Tongue (tissue), 2 donors: Measurements from ENCODE around the gene CALML5. TPM values are rescaled to one million over a fixed set of nuclear protein-coding genes. Genes with fewer than 3 reads are reported as not detected.

Experiments used
- DNase-seq: peaks from one replicate; pipeline ENCODE4 v3.0.0-alpha.2; 2015
- total RNA-seq: library from RNA; depleted of rRNA; stranded (reverse); fragments of >200 nt; gene quantifications from one replicate; pipeline ENCODE4 v1.2.3, GENCODE V29; 2014

Gene CALML5
- total RNA-seq, 1 donor from 2014 or later = 0.41 TPM

DNA sequence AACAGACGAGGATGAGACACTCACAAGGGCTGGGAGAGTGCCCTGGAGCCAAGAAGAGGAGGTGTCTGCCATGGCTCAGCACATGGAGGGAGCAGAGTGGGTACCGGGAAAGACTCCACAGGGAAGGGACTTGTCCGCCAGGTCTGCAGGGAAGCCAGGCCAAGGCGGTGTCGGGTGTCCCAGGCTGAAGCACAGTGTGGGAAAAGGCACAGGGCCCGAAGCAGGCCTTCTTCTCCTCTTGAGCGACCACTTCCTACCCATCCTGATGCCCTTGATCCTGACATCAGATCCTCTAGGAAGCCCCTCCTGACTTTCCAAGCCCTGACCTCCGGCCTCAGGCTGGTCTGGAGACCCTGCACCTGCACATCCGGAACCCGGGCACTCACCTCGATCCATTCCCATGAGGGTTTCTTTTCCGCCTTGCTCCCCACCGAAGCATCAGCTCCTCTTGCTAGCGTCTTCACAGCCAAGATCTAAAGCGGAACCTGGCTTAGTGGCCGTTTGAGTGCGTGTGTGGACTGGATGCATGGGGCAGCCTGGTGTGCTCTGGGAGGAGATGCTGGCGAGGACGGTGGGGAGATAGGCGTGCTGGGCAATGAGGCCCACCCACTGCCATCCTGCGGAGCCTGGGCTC lies 33.8 kb upstream of the CALML5 start:
- no peak for DNase-seq

DNA sequence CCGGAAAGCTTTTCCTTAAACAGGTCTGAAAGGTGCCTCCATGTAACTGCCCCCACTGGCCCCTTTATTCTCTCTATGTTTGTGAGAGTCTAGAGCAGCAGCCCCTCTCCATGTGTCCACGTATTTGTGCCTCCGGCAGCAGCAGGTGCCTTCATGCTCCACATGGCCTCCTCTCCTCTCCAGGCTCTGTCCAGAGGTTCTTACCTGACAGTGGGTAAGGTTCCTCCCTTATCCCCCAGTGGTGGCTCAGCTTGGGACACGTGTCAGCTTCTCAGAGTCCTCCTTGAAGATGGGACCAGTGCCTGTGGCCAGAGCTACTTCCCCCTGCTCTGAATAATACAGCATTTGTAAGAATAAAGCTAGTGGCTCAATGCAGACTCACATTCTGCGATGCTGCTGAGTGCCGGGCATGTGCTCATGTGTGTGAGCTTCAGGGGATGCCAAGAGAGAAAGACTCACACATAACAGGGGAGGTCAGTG lies 33.3 kb upstream of the CALML5 start:
- DNase-seq = no peak

DNA sequence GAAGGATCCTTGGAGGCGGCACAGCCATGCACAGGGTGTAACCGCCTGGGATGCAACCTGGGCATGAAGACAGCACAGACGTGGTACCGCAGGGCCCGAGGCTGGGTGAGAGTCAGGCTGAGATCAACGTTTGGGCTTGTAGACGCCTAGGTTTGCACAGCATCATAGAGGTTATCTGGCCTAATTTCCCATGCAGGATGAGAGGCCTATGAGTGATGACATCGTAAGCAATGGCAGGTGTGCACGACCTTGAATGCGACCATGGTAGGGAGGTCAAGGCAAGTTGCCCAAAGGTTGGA lies 32.9 kb upstream of the CALML5 start:
- DNase-seq = no peak

DNA sequence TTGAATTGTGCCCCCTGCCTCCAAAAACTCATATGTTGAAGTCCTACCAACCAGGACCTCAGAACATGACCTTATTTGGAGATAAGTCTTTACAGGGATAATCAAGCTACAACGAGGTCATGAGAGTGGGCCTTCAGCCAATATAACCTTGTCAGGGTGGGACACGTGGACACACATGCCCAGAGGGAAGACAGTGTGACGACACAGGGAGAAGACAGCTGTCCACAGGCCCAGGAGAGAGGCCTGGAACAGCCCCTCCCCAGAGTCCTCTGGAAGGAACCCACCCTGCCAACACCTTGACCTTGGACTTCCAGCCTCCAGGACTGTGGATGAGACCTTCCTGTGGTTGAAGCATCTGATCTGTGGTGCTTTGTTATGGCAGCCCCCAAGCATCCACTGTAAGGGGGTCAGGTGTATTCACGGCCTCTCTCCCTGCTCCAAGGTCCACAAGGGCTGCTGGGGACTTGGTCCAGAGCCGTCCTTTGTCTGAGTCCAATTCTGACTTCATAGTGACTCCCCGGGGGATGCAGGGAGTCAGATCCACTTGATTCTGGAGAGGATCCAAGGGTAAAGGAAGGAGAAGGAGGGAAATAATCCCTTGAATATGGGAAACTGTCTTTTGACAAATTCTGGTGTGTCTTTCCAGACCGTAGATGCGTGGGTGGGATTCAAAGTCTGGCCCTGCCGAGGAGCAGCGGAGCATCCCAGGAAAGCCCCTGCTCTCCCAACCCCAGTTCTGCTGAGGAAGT lies 32.4 kb upstream of the CALML5 start:
- DNase-seq = no peak

DNA sequence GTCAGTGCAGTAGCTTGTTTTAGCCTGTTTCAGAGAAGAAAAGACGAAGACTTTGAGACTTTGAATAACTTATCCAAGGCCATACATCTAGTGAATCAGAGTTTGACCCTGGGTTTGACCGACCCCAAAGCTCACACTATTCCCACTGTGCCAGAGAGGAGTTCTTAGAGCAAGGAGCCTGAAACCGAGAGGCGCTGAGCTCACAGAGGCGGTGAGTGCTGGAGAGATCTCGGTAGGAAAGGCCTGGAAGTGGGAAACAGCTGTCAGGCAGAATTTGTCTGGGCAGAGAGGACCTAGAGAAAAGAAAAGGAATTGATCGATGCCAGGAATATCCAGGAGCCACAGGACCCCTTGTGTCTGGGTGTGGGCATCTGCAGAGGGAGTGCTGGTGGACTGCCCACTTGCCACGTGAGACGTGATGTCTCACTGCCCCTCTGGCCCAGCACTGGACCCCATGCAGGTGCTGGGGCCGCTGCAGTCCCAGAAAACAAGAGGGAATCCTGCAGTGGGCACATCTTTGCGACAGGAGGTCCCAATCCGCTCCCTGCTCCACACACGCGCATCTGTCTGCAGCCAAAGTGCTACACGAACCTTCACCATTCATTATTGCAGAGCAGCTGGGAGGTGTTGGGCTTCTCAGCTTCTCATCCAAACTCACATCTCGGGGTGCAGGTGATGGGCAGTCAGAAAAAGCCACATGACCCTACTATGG lies 31.6 kb upstream of the CALML5 start:
- no peak for DNase-seq

DNA sequence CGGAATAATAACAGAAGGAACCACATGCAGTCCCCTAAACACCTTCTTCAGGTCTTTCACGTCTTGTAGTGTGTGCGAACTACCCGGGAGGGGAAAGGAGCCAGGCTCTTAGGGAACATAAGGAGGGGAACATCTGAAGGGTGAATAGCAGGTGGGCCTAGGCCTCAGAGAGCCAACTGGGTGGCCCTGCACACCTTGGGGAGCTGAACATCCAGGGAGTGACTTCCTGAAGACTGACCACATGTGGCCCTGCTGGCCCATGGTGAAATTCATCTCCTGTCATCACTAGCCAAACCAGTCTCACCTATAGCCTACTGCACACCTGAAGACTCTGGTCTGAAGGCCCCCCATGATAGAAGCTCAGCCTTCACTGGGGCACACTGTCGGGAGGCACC lies 31.0 kb upstream of the CALML5 start:
- no peak for DNase-seq

DNA sequence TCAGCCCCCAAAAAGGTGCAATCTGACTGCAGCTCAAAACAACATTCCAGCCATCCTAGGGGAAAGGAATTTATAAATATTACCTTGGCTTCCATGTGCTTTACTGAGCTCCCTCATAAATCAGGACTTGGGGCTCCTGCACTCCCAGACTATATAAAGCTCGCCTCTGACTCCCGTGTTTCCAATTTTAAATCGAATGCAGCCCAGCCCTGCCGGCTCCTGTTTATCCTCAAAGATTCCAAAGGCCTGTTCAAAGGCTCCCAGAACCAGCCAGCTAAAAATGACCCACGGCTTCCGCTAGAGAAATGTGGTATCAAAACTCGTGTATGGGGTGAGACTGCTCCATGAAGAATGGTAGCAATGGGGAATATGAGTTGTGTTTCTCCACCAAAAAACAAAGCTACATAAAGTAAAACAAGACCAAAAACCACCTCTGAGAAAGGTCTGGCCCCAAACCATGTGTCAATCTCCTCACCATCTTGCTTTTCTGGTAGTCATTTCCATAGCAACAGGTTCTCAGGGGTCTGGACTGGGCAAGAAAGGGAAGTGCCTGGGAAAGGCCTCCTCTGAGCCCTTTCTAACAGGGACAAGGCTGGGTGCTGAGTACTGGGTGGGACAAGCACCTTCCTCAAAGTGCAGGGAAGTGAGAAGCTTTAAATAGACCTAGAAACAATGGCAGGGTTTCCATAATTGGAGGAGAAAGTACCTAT lies 30.5 kb upstream of the CALML5 start:
- no peak for DNase-seq

DNA sequence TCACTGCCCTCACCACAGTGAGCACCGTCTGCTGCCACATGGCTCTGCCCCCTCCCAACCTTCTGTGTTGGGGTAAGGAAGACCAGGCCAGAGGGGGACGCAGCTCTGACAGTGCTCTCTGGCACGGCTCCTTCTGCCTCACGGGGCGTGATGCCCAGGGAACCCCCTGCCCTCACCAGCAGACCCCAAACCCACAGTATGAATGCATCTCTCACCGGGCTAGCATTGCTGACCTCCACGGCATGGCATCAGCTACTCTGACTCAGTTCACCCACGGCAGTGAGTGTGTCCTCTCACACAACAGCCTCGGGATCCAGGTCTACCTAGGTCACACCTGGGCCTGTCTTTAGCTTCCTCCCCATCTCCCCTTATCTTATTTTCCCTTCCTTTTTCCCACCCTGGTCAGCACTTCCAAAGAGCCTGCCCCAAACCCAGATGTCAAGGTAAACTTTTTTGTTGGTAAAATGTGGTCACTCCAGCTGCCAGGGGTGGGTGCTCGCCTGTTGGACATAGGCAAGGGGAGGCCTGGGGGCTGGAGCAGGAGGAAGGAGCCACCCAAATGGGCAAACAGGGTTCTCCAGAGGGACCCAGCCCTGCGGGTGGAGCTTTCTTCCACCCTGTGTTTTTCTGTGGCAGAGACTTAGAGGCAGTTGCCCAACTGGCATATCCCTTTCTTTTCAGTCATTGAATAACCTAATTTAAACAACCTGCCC lies 29.8 kb upstream of the CALML5 start:
- DNase-seq = no peak

DNA sequence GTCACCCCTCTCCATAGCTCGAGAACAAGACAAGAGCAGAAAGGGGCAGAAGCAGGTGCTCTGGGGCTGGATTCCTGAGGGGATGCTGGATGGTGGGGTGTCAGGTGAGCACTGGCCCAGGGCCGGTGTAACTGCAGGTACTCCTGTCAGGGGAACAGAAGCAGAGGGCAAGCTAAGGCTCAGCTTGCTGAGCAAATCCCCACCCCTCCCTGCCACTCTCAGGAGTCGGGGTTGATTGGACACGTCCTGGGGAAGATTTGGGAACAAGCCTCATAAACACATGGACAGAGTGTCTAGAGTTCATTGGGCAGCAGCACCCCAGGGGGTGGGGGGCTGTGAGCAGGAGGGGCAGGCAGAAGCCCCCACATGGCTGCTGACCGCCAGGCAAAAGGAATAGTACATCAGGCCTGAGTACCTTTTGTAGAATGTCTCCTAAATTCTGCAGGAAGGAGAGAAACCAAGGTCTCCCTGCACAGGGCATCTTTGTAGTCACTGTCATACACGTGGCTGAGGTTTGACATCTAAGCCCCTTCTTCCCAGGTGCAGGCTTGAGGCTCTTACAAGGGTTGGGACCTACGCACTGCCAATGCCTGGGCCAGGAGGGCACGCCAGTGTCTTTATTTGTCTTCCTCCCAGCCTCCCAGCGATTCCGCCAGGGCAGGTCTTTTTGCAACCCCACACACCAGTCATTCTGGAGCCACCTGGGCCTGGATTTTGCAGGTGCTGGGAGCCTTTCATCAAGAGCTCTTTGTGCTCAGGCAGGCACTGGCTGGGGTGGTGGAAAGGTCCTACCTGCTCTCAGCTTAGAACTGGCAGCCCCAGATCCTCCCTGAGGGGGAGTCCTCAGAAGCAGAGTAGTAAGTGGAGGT lies 28.2 kb upstream of the CALML5 start:
- no peak for DNase-seq

DNA sequence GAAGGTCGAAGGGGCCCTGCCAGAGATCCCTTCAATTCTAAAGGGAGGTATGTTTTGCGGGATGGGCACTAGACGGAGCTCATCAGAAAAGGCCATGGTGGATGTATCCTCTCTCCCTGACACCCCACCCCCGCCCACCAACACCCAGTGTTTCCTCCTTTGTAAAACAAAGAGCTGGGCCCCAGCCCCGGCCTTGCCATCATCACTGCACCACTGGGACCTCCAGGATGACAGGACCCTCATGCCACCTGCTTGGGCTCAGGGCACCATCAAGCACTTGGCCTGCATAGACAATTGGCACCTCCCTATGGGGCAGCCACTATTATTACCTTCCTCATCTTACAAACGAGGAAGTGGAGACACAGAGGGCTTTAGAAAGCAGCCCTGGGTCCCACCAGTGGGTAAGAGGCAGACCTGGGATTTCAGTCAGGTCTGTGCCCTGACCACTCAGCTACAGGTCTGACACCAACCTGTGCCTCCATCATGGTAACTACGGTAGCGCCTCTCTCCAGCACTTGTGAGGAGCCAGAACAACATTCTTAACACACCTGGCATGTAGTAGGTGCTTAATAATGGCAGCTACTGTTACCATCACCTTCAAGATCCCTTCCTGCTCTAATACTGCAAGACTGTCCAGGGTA lies 27.4 kb upstream of the CALML5 start:
- DNase-seq = no peak

DNA sequence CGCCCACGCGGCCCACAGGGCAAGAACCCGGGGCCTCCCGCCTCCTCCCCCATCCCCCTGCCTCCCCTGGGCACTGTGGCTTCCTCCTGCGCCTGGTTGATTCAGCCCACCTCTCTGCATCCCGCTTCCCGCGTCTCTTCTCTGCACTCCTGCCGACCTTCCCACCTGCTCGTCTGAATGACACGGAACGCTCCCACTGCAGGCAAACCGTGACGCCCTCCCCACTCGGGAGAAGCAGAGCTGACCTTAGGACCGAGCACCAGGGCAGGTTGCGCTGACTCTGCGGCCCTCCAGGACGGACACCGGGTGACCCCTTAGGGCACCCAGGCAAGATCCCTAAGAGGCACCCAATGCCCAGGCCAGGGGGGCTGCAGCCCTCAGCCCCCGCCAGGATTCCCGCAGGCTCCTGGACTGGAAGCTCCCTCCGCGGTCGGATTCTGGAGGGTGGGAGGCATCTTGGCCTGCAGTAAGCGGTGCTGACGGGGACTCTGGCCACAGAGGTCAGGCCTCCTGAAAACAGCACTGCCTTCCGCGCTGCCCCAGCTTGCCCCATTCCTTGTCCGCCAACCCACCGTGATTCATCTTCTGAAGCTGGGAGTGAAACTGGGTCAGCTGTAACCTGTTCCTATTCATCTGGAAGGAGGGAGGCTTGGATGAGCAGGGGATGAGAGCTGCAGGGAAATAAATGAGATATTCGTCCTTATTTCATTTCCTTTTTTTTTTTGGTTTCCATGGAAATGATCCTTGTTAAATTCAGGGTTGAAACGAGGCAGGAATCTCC lies 26.4 kb upstream of the CALML5 start:
- no peak for DNase-seq

DNA sequence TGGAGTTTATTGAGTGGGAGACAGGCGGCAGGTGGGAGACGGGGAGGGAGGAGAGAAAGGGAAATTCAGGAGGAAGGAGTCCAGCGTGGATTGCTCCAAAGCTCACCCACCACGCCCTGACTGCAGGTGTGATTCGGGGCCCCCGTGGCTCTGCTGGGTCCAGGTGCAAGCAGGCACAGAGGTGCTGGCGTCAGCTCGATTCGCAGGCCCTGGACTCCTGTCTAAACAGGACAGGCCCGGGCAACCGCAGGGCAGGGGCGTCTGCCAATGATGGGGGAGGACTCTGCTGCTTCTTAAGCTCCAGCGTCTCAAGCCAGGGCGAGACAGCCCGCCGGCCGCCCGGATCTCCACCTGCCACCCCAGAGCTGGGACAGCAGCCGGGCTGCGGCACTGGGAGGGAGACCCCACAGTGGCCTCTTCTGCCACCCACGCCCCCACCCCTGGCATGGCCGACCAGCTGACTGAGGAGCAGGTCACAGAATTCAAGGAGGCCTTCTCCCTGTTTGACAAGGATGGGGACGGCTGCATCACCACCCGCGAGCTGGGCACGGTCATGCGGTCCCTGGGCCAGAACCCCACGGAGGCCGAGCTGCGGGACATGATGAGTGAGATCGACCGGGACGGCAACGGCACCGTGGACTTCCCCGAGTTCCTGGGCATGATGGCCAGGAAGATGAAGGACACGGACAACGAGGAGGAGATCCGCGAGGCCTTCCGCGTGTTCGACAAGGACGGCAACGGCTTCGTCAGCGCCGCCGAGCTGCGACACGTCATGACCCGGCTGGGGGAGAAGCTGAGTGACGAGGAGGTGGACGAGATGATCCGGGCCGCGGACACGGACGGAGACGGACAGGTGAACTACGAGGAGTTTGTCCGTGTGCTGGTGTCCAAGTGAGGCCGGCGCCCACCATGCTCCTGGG lies 25.5 kb upstream of the CALML5 start, which contains the start of gene CALML3:
Gene CALML3 (plus strand): TSS at position 321 of the 920 bp plus-strand sequence. CDS start 125 bp downstream, at position 446.
- DNase-seq = no peak

DNA sequence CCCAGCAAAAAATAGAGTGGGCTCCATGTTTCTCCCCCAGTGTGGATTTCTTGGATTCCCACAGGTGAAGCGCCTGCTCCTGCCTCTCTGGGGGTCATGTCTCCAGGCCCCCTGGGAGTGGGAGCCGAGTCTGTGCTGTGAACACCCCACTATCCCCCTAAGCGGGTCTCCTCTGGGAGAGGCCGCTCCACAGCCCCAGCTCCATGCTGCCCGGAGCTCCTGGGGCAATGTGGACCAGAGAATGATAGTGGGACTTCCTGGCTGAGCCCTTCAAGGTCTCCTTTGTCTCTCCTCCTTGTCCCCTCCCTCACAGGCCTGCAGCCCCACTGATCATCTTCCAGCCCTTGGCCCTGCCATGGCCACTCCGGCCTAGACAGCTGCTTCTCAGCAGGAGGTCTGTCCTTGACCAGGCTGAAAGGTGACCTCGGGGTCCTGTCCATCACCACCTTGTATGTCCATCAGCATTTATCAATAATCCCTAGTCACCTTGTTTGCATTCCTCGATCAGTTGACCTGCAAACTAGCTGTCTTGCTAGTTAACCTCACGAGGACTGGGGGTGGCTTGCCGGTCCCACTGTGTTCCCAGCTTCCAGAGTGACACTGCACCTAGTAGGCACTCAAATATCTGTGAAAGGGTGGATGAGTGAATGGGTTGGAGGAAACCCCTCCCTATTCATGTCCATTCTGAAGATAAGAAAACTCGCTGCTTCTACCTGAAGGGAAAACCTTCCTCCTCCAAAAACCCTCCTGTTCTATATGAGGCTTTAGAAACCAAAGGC lies 24.6 kb upstream of the CALML5 start:
- no peak for DNase-seq

DNA sequence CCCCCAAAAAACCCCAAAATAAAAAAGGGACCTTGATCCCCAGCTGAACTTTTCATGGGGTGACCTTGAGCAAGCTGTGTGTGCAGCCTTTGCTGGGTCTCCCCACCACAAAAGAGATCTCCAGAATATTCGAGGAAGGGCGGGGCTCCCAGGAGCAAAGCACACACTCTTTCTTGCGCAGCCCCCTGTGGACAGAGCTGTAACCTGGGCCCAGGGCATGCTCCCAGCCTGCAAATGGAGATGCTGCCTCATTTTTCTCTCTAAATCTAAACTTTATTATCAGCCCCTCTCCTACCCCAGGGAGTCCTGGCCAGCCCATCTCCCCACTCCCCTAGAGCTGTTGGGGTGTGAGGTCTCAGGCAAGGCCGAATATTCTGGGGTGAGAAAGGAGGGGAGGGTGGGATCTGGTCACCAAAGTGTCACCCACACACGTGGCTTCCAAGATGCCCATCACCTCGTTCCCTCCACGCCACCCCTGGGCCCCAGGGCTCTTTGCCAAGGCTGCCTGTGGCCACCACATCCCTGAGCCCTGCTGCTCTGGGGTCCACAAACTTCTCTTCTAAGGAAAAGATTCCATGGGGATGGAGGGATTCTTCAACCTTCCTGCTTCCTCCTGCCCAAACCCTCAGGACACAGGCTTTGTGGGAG lies 23.7 kb upstream of the CALML5 start:
- no peak for DNase-seq

DNA sequence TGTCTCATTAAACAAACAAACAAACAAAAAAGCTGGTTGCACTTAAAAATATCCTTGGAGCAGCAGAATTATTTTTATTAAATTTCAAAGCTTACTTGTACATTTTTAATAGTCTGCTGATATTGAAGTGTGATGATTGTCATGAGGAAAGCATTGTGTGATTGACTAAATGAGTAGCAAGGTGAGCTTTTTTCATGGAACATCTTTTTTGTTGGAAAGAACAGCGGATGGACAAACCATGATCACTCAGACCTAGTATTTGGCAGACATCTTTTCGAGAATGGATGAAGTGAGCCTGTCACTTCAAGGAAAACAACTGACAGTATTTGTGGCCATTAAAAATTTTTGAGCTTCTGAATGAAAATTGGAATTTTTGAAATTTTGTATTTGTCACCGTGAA lies 19.7 kb upstream of the CALML5 start:
- DNase-seq = no peak

DNA sequence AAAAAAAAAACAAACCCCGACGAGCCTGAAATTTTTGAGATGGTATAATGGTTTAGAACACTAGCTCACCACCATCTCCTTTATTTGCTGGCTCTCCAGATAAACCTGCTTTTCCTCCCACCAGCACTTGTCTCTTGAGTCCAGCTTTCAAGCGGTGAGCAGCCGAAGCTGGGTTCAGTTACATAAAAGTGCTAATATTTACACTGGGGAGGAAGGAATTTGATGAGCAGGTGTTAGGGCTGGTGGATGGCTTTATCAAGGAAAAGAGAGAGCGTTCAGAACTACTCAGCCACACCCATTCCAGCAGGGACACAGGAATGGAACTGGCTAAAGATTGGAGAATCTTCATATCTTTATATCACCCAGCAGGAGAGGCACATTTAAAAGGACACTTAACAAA lies 18.8 kb upstream of the CALML5 start:
- DNase-seq = peak; percentile 35

DNA sequence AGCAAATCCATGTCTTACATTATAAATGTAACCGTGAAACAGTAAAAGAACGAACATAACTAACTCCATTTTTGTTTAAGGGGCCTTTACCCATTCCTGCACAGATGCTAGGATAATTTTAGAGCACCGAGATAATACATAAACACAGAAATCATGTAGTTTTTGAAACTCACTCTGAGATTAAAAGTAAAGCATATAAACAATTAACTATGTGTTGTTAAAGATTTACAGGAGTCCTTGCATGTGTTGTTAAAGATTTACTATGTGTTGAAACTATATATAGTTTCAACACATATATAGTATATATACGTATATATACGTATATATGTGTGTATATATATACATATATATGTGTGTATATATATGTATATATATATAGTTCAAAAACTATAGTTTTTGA lies 18.2 kb upstream of the CALML5 start:
- no peak for DNase-seq
